HepG2 (cell line): ENCODE data around the gene PHF10. TPM values are rescaled to one million over a fixed set of nuclear protein-coding genes. Genes with fewer than 3 reads are reported as not detected.

ENCODE experiments used
- ATAC-seq: fragments of 200-7000 bp; cut with Tn5 transposase; 3 replicates; pipeline ENCODE4 v1.9.1; 2020; ENCODE audit warnings: mild to moderate bottlenecking, moderate library complexity
- BruUV-seq: library from RNA; stranded (reverse); fragments of 400-500 nt; replicated peaks from 2 replicates; lab custom pipeline; 2021; lab: Mats Ljungman, UMichigan
- CTCF ChIA-PET: fragments of 300-600 bp; formaldehyde crosslinking; extraction: SDS; loops from one replicate; lab custom pipeline; 2021; ENCODE audit warnings: low total read pairs, inconsistent platforms, low intra/inter-chr PET ratio; lab: Yijun Ruan, JAX
- POLR2A ChIA-PET: fragments of 350-600 bp; sonication (Branson Sonifier 250); formaldehyde crosslinking; loops from one replicate; lab custom pipeline; 2020; ENCODE audit warnings: antibody characterized with exemption, inconsistent platforms; lab: Yijun Ruan, JAX
- DNase-seq: peaks from one replicate; pipeline ENCODE4 v3.0.0-alpha.2; 2015; ENCODE audit warnings: low spot score
- FAIRE-seq: peaks from 3 replicates; lab custom pipeline; 2011; peaks lifted over from hg19 to GRCh38; lab: Jason Lieb, UNC
- H2AFZ ChIP-seq: one replicate; pipeline ENCODE4 v1.6.1; 2011; ENCODE audit warnings: low read length, inconsistent platforms
- H3K27ac ChIP-seq: fragments of 300-600 bp; 3 replicates; pipeline ENCODE4 v1.8.0; 2011; ENCODE audit warnings: mixed run types, mild to moderate bottlenecking, mixed read lengths, low read length, inconsistent platforms; ENCODE audit not compliant: insufficient read depth; ENCODE audit errors: extremely low read length
- H3K27me3 ChIP-seq, 2 experiments: fragments of 200-600 bp in 1 of 2; 2 replicates in 1 of 2; 3 replicates in 1 of 2; pipeline versions ENCODE4 v1.6.0 to v1.8.0; 2011; ENCODE audit warnings: low read length in 2 of 2, mild to moderate bottlenecking in 2 of 2, moderate library complexity in 2 of 2, inconsistent platforms in 1 of 2; ENCODE audit not compliant: insufficient read depth in 2 of 2, control insufficient read depth in 1 of 2
- H3K36me3 ChIP-seq, 2 experiments: fragments of 200-600 bp in 1 of 2; replicated peaks in 1 of 2; 2 replicates in 1 of 2; 3 replicates in 1 of 2; pipeline versions ENCODE4 v1.5.1 to v1.8.0; 2011; ENCODE audit warnings: low read length in 2 of 2, inconsistent platforms in 1 of 2; ENCODE audit not compliant: insufficient read depth in 2 of 2, control insufficient read depth in 1 of 2
- H3K4me1 ChIP-seq: 2 replicates; pipeline ENCODE4 v1.5.1; 2012; ENCODE audit warnings: low read length, inconsistent platforms; ENCODE audit not compliant: insufficient read depth
- H3K4me2 ChIP-seq: 2 replicates; pipeline ENCODE4 v1.6.0; 2011; ENCODE audit warnings: low read depth, low read length, inconsistent platforms
- H3K4me3 ChIP-seq, 3 experiments: fragments of 200-600 bp in 1 of 3; sonication (generic), shearing (Covaris generic) in 1 of 3; replicated peaks in 1 of 3; 2 replicates each; pipeline ENCODE4 v1.5.1; 2011 to 2016; ENCODE audit warnings: low read length in 3 of 3, inconsistent platforms in 2 of 3, low read depth in 2 of 3, mild to moderate bottlenecking in 2 of 3, control low read depth in 1 of 3, mixed read lengths in 1 of 3; ENCODE audit not compliant: insufficient read depth in 1 of 3
- H3K79me2 ChIP-seq: one replicate; pipeline ENCODE4 v1.6.1; 2011; ENCODE audit warnings: low read length, inconsistent platforms; ENCODE audit not compliant: insufficient read depth
- H3K9ac ChIP-seq: 2 replicates; pipeline ENCODE4 v1.6.0; 2011; ENCODE audit warnings: mild to moderate bottlenecking, low read depth, low read length, inconsistent platforms; ENCODE audit not compliant: insufficient read depth
- H3K9me3 ChIP-seq: 2 replicates; pipeline ENCODE4 v1.5.1; 2012; ENCODE audit warnings: mild to moderate bottlenecking, low read length
- H4K20me1 ChIP-seq: 2 replicates; pipeline ENCODE4 v1.6.0; 2011; ENCODE audit warnings: inconsistent platforms, mild to moderate bottlenecking, low read length, moderate library complexity; ENCODE audit not compliant: insufficient read depth
- AGO1 ChIP-seq: fragments of 200-400 bp; formaldehyde crosslinking; IDR thresholded peaks from 2 replicates; pipeline ENCODE4 v1.6.1; 2017; ENCODE audit warnings: mild to moderate bottlenecking, low read depth, low read length, moderate library complexity; ENCODE audit not compliant: poor library complexity, severe bottlenecking
- FOXM1 ChIP-seq: sonication (generic); formaldehyde crosslinking; IDR thresholded peaks from 2 replicates; pipeline ENCODE4 v1.5.0; 2020; ENCODE audit warnings: missing genetic modification reagents
- SMAD1 ChIP-seq: sonication (generic); formaldehyde crosslinking; IDR thresholded peaks from 2 replicates; pipeline ENCODE4 v1.4.0; 2020; ENCODE audit warnings: missing genetic modification reagents, low read depth, mild to moderate bottlenecking, borderline replicate concordance
- ZBTB25 ChIP-seq: IDR thresholded peaks from 2 replicates; pipeline ENCODE4 v1.6.1; 2018; ENCODE audit warnings: missing genetic modification reagents
- ZNF282 ChIP-seq: fragments of 450-650 bp; IDR thresholded peaks from 2 replicates; pipeline ENCODE4 v1.6.1; 2018; ENCODE audit not compliant: partially characterized antibody
- ZNF710 ChIP-seq: sonication (generic); formaldehyde crosslinking; IDR thresholded peaks from 2 replicates; pipeline ENCODE4 v1.5.0; 2020; ENCODE audit warnings: mild to moderate bottlenecking, missing genetic modification reagents, borderline replicate concordance
- WGBS: methylation state at CpG from one replicate; pipeline ENCODE4 v1.1.6; 2017; ENCODE audit warnings: low lambda C conversion rate; 5-methylcytosine and 5-hydroxymethylcytosine counted together
- in situ Hi-C: cut with HindIII; loops from 2 replicates; pipeline ENCODE4 v1.10.0; 2017; ENCODE audit warnings: low pct_unique_long_range_greater_than_20kb; ENCODE audit not compliant: extremely low pct_ligation_motif_present
- intact Hi-C: fragments of 100-400 bp; cut with micrococcal nuclease; formaldehyde crosslinking; loops from one replicate; pipeline ENCODE4 v1.10.0; 2022; ENCODE audit not compliant: unreplicated experiment
- polyA plus RNA-seq, 8 experiments: library from polyadenylated mRNA; depleted of rRNA in 3 of 8; stranded (reverse) in 7 of 8; unstranded in 1 of 8; fragments of >200 nt; fragmentation: Illumina TruSeq in 4 of 8; extraction: Trizol in 4 of 8; gene quantifications; 2 replicates each; pipeline versions ENCODE4 v1.2.1 to v1.2.3, GENCODE V29; 2011 to 2016; ENCODE audit warnings: low read depth in 4 of 8, missing spikeins in 1 of 8, mixed read lengths in 1 of 8; ENCODE audit not compliant: insufficient read depth in 1 of 8
- total RNA-seq, 5 experiments: library from RNA; depleted of rRNA; stranded (reverse); fragments of >200 nt; fragmentation: Illumina TruSeq; extraction: Trizol; gene quantifications; 2 replicates each; pipeline ENCODE4 v1.2.3, GENCODE V29; 2016; ENCODE audit warnings: low read depth in 1 of 5

Gene PHF10
- total and polyA plus RNA-seq, 2 of the 13 experiments (the other 11 are each of a cell fraction or from before 2014, with no cell fraction given): 42.1 to 84.1 TPM

- H3K27ac ChIP-seq: no peak overlapping the region
- no peaks in the 10 kb centered on the region for H3K4me1 ChIP-seq
- in situ Hi-C loops (no loop called here), intact Hi-C loops (no loop called here)
- BruUV-seq: no TSS peak
- H3K4me2 ChIP-seq: no peak overlapping the region
- H3K36me3 ChIP-seq: peaks cover 29 to 72% of the 10 kb centered on the region in 2 experiments
- FAIRE-seq (no peak), DNase-seq (no peak), ATAC-seq (no peak; the same call in 2 of the 3 replicates)
- CTCF ChIA-PET: no interaction called here
- no peak overlapping the region for H2AFZ ChIP-seq
- H3K9ac ChIP-seq: no peak overlapping the region
- H3K79me2 ChIP-seq: no peaks in the 10 kb centered on the region
- POLR2A ChIA-PET: no interaction called here
- no peaks in the 10 kb centered on the region for H4K20me1 ChIP-seq
- TF ChIP-seq AGO1: no peak
- TF ChIP-seq ZNF710 (CRISPR knock-in tag): no peak
- TF ChIP-seq ZNF282: no peak
- TF ChIP-seq ZBTB25 (CRISPR knock-in tag): no peak
- no peak for TF ChIP-seq SMAD1
- TF ChIP-seq FOXM1 (CRISPR knock-in tag): no peak
- no peaks in the 10 kb centered on the region for H3K9me3 ChIP-seq
- no peak overlapping the region for H3K4me3 ChIP-seq
- no peaks in the 10 kb centered on the region for H3K27me3 ChIP-seq
- WGBS: 96% methylated on average over 26 of the region's 26 CpGs
These were observed 63.4 kb downstream of the PHF10 start for GRCh38 chr6:169660751-169661390.
